SIG-M5 treated with dmso at 0.1 percent for 504 hours (cell line): Measurements from ENCODE around the gene SLC6A18.

ENCODE experiments used
- DNase-seq: peaks from one replicate; lab custom pipeline; 2025; ENCODE audit not compliant: unreplicated experiment; lab: John Stamatoyannopoulos, UW

SLC6A18 gene

GRCh38 chr5:1186351-1187233, 38.6 kb upstream of the SLC6A18 start:
- DNase-seq, result no peak

GRCh38 chr5:1187234-1187949, 37.8 kb upstream of the SLC6A18 start:
- DNase-seq, result no peak

GRCh38 chr5:1187950-1188334, 37.2 kb upstream of the SLC6A18 start:
- no peak for DNase-seq

GRCh38 chr5:1188464-1188863, 36.7 kb upstream of the SLC6A18 start:
- DNase-seq, result no peak

- DNase-seq, result no peak
Observed at GRCh38 chr5:1189269-1189668, 35.9 kb upstream of the SLC6A18 start.

GRCh38 chr5:1190278-1190677, 34.9 kb upstream of the SLC6A18 start:
- no peak for DNase-seq

- DNase-seq, result peak; percentile 73
Observed at GRCh38 chr5:1190837-1191239, 34.3 kb upstream of the SLC6A18 start.

GRCh38 chr5:1192971-1193590, 32.1 kb upstream of the SLC6A18 start:
- DNase-seq, result no peak

- DNase-seq, result no peak
Observed at GRCh38 chr5:1193591-1193985, 31.6 kb upstream of the SLC6A18 start.

GRCh38 chr5:1194378-1194777, 30.8 kb upstream of the SLC6A18 start:
- no peak for DNase-seq

GRCh38 chr5:1195439-1195838, 29.7 kb upstream of the SLC6A18 start:
- no peak for DNase-seq

GRCh38 chr5:1195916-1196315, 29.3 kb upstream of the SLC6A18 start:
- no peak for DNase-seq

- no peak for DNase-seq
Observed at GRCh38 chr5:1196562-1196961, 28.6 kb upstream of the SLC6A18 start.

GRCh38 chr5:1197876-1198666, 27.1 kb upstream of the SLC6A18 start:
- no peak for DNase-seq

- DNase-seq, result no peak
Observed at GRCh38 chr5:1199340-1199648, 25.9 kb upstream of the SLC6A18 start.

GRCh38 chr5:1199649-1200494, 25.3 kb upstream of the SLC6A18 start:
- DNase-seq, result no peak

- no peak for DNase-seq
Observed at GRCh38 chr5:1200495-1201326, 24.5 kb upstream of the SLC6A18 start.

- no peak for DNase-seq
Observed at GRCh38 chr5:1201327-1202025, 23.7 kb upstream of the SLC6A18 start, which contains the start of gene SLC6A19. Gene SLC6A19 (plus strand): TSS chr5:1201595. CDS start chr5:1201651, 56 bp downstream.
